Subcutaneous adipose tissue (tissue), 4 donors: ENCODE results near the gene TSPAN7. TPM values are rescaled to one million over a fixed set of nuclear protein-coding genes. Genes with fewer than 3 reads are reported as not detected.

Experiments
- CTCF ChIP-seq: fragments of 450-650 bp; IDR thresholded peaks from one replicate; pipeline ENCODE4 v1.5.1; 2016; ENCODE audit warnings: low read depth, mild to moderate bottlenecking, control low read depth, antibody characterized with exemption, moderate library complexity
- total RNA-seq, 4 donors: library from RNA; depleted of rRNA; stranded (reverse); fragments of >200 nt; gene quantifications; one replicate each; pipeline ENCODE4 v1.1.0, GENCODE V29; 2016

TSPAN7 gene
- total RNA-seq, 4 donors from 2014 or later: 13.4 to 47.6 (median 41.5) TPM

- no peak for TF ChIP-seq CTCF
Observed at GRCh38 chrX:38627683-38628082, 66.3 kb downstream of the TSPAN7 start.

GRCh38 chrX:38628587-38628986, 67.2 kb downstream of the TSPAN7 start:
- no peak for TF ChIP-seq CTCF

- no peak for TF ChIP-seq CTCF
Observed at GRCh38 chrX:38632516-38632915, 71.2 kb downstream of the TSPAN7 start.

- TF ChIP-seq CTCF: no peak
Observed at GRCh38 chrX:38634665-38635064, 73.3 kb downstream of the TSPAN7 start.

- TF ChIP-seq CTCF: no peak
Observed at GRCh38 chrX:38636949-38637819, 75.8 kb downstream of the TSPAN7 start.

GRCh38 chrX:38638952-38639529, 77.7 kb downstream of the TSPAN7 start:
- no peak for TF ChIP-seq CTCF

- no peak for TF ChIP-seq CTCF
Observed at GRCh38 chrX:38639730-38640129, 78.4 kb downstream of the TSPAN7 start.
